Measurements from ENCODE around the gene HIVEP1.

DNA sequence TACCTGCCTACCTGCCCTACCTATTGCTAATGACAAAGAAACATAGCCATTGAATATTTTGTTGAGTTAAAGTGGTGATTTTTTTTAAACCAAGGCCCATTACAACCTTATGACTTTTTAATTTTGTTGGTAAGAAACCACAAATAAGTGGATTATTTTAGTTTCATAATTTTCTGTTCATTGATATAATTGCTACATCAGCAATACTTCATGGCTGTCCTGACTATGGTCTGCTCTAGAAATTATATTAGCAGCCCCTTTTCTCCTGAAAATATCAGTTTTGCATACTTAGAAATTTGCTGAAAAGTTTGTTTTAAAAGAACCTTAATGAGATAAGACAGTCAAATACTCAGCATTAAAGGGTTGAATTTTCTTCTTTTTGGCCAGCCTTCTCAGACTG, 106.5 kb downstream of the HIVEP1 start:
- no peak for TF ChIP-seq POLR2A (IDR thresholded peaks at IDR 0.05)
- TF ChIP-seq, protein P1, sequence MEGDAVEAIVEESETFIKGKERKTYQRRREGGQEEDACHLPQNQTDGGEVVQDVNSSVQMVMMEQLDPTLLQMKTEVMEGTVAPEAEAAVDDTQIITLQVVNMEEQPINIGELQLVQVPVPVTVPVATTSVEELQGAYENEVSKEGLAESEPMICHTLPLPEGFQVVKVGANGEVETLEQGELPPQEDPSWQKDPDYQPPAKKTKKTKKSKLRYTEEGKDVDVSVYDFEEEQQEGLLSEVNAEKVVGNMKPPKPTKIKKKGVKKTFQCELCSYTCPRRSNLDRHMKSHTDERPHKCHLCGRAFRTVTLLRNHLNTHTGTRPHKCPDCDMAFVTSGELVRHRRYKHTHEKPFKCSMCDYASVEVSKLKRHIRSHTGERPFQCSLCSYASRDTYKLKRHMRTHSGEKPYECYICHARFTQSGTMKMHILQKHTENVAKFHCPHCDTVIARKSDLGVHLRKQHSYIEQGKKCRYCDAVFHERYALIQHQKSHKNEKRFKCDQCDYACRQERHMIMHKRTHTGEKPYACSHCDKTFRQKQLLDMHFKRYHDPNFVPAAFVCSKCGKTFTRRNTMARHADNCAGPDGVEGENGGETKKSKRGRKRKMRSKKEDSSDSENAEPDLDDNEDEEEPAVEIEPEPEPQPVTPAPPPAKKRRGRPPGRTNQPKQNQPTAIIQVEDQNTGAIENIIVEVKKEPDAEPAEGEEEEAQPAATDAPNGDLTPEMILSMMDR (IDR thresholded peaks at IDR 0.05) = no peak
